HG03571 (cell line): Measurements from ENCODE around the gene FAR2.

ENCODE experiments used
- ATAC-seq: cut with Tn5 transposase; IDR thresholded peaks from one replicate; pipeline ENCODE4 v1.9.1; 2021; ENCODE audit not compliant: unreplicated experiment

The FAR2 gene

DNA sequence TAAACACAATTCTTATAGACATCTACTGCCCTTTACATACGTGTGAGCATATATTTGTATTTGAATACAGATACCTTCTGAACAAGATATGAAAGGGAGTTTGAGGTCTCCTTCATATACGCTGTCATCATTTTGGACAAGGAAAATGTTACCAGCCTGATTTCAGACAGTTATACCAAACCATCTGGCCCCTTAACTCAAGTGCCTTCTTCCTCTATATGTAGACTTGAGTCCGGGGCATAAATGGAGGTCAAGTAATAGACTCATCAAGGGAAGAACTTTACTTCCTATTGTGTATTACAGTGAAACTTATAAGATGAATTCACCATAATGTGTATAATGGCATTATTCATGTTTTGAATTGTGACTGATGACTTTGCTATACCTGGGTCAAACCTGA, 52.2 kb downstream of the FAR2 start:
- ATAC-seq: no peak

DNA sequence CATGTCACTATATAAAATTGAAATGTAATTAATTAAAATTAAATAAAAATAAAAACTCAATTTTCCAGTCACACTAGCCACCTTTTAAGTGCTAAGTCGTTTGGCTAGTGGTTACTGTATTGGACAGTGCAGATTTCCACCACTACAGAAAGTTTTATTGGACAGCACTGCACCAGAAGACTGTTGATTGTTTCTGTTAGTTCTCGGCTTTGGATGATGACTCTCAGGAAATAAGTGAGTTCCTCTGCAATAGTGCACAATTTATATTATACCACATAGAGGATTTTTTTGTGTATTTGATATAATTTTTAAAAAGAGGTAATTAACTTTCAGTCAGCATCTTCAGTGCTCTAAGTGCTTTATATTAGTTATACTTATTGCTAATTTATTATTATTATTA, 52.7 kb downstream of the FAR2 start:
- no peak for ATAC-seq

DNA sequence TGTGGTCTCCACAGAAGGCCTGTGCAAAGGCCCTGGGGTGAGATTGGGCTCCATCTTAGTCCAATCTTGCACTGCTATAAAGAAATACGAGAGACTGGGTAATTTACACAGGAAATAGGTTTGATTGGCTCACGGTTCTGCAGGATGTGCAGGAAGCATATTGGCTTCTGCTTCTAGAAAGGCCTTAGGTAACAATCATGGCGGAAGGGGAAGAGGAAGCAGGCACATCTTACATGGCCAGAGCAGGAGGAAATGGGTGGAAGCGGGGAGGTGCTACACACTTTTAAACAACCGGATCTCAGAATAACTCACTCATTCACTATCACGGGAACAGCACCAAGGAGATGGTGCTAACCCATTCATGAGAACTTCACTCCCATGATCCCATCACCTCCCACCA, 55.4 kb downstream of the FAR2 start:
- ATAC-seq: no peak

DNA sequence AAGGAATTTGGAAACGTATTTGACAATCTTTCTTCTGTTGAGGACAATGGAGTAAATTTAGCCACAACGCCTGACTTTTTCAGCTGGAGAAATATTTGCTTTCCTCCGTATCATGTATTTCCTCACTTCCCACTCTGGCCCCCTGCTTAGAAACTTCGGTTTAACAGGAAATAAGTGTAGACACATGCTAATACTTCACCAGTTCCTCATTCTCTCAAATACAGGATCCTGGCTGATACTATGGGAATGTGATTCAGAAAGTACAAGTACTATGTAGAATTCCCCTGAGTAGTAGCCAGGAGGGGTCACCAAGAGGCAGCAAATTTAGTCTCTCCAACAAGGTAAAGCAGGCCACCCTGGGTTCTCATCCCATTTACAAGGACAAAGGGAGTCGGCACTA, 58.0 kb downstream of the FAR2 start:
- no peak for ATAC-seq

DNA sequence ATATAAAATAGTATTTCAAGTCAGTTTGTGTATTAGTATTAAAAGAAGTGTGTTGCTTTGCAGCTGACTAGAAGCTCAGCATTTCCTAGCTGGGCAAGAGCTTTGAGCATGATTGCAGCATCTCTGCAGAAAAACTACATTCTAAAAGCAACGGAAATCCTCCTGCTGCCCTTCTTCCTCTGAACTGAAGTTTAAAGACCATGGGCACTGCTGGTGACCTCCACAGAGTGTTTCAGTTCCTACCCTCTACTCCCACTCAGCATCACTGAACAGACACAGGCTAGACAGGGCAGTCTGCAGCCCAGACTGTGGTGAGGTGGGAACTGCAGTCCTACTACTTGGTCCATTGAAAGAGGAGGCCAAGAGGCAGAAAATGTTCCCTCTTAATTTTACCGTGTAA, 59.0 kb downstream of the FAR2 start:
- no peak for ATAC-seq

DNA sequence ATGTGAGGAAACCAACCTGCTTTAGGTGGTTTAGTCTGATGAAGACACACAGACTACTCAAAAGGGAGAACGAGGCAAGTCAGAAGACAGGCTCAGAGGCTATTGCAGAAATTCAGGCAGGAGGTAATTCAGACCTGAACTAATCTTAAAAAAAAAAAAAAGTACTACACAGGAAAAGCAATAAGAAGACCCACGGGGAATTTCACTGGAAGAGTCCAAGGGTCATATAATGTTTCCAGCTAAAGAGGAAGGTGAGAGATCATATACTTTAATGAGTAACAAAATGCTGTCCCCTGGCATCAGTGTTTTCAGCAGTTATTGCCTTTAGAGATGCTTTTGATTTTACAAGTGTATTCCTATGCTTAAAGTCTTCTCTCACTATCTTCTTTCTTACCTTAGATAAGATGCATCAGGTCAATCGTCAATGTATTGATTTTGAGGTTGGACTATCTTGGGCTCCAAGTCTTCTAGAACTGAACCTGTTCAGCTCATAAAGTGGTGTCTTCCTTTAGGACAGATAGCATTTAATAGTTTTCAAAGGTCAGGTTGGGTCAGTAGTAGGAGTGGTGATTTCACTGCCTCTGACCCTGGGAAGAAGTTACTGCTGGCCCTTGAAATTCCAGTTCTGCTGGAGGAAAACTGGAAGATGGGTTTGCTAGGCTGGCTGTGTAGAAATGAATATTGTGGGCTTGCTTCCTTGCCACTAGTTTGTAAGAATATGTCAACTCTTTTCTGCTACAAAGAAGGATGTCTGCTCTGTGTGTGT, 60.0 kb downstream of the FAR2 start:
- ATAC-seq: no peak

DNA sequence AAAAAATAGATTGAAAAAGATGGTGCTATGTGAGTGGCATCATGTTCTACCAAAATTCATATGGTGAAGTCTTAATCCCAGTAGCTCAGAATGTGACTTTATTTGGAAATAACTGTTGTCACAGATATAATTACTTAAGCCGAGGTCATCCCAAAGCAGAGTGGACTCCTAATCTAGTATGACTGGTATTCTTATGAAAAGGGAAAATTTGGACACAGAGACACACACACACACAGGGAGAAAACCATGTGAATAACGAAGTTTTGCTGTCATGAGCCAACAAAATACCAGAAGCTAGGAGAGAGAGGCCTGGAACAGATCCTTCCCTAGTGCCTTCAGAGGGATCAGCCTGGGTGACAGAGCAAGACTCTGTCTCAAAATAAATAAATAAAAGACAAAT, 62.6 kb downstream of the FAR2 start:
- ATAC-seq: no peak

DNA sequence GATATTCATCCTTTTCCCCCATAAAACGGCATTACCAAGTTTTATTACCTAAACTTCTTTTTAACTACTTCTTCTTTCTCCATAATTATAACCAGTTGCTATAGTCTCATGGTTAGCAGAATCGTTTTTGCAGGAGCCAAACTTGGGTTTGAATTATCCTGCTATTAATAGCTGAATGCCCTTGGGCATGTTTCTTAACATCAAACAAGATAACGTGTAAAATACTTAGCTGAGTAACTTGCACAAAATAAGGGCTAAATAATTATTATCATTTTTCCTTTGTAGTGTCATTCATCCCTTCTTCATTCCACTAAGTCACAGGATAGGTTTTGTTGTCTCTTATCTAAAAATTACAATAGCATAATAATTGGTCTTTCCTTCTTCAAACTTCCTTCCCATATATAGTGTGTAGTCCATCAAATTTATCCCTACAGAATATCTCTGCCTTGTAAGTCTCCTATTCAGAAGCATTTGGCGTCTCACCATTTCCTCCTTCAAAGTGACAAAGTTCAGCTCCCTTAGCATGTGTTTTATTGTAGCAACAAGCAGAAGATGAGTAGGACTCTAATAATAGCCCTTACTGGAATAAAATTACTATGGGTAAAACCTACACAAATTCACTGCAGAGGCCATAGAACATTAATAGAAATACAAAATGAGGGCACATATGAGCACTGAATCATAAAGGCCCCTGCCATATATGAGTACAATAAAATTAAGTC, 63.8 kb downstream of the FAR2 start:
- no peak for ATAC-seq

DNA sequence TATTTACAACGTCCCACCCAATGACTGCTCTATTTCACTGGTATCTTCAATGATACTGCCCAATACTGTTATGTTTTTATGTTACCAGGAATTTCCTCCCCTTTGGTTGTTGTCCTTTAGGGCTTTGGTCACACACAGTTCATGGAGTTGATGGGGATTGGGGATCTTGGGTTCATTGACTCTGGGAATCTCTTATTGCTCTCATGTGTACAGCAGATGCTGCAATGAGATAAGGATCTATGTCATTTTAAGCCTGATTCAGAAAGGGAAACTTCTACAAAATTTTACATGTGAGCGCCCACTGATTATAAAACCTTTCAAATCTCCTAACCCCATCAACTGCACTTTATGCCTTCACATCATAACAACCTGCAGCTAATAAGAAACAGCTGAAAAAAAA, 67.2 kb downstream of the FAR2 start:
- ATAC-seq: no peak

DNA sequence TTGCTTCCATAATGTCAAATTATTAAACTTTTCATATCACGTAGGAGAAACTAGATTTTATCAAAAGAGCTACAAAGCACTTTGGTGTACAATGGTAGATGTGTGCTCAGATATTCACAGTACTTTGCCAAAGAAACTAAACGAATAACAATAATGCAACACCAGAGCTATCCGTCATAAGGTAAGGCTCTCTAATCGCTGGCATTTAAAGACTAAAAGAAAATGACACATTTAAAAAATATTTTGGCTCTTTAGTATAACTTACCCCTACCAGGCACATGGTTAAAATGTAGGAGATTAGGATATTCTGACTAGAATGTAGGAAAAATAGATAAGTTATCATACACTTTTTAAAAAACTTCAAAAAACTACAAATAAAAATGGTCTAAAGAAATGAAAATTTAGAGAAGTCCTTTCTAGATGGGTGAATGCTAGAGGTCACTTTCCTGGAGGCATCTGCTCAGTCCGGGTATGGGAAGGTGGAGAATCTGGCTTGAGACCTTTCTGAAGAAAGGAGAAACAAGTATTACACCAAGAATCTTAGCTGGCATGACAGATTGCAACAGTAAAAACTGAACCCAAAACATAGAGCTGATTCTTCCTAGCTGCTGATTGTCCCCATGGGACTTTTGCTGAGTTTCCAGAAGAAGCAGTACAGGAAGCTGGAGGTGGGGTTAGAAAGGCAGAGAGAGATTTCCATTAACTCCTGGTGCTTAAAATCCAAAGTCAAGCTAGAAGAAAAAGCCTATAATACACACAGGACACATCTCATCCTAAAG, 67.9 kb downstream of the FAR2 start:
- ATAC-seq: no peak

DNA sequence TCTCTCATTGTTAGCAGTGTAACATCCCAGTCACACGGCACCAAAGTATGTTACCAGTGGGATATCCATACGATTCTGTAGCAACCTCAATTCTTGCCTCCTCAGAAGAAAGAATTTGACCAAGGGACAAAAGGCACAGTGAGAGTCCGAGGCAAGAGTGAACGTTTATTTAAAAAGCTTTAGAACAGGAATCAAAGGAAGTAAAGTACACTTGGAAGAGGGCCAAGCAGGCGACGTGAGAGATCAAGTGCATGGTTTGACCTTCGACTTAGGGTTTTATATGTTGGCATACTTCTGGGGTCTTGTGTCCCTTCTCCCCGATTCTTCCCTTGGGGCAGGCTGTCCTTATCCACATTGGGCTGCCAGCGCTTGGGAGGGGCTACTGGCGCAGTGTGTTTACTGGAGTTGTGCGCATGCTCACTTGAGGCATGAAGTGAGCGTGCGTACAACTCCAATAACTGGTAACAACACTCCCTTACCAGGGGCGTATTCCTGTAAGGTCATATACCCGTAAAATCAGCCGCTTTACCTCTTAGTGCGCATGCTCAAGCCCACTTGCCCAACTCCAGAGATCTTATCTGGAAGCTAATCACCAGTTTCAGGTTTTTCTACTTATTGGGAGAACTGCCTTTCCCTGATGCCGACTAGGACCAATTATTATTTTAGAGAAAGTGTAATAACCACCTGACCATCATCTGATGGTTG, 71.7 kb downstream of the FAR2 start:
- ATAC-seq: no peak

DNA sequence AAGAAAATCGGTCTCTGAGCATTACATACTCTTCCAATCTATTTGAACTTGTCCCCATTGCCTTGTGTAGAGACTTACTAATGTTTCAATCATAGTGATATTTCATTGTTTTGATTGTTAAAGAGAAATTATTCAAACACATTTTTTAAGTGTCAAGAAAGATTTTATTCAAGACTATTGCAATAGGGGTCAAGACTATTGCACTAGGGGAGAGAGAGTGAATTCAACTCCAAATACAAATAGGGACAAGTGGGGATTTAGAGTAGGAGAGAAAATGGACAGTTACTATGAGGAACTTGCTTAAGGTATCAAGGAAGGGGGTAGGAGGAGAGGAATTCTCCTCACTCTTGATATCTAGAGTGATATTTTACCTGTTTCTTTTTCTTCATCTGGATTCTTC, 73.1 kb downstream of the FAR2 start:
- ATAC-seq: no peak

DNA sequence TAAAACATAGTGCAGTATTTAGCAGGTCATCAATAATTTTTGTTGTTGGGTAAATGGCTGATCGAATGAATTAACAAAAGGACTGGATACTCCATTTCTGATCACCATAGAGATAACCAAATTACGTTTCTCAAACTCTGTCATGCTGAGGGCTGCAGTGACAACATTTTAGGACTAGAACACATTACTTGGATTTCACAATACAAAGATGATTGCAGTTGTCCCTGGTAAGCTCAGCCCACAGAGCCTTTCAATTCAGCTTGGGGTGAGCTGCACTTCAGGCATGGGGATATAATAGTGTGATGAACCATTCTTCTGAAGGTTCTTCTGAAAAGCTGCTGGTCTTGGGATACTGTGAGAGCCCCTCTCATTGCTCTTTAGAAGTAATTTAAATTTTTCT, 74.3 kb downstream of the FAR2 start:
- no peak for ATAC-seq

DNA sequence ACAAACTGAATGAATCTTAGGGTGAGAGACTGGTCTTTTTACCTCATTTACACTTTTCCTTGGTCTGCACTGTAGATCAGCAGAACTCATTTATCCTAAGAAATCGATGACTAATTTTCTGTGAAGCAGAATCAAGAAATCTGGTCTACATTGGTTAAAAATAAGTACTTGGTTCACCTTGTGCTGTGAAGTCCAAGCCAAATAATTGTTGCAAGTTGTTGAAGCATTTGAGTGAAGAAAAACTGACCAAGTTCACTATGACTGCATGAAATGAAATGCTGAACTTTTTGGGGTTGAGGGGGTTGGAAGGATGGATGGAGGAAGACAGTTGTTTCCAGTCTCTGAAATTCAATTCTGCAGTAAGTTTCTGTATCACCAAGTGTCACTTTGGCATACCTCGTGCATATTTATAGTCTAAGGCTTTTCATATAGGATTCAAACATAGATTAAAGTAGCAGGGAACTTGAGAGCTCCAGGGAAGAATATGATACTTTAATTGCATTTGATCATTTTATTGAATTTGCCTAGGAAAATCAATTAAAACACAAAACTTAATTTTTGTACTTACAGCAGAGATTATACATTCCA, 75.0 kb downstream of the FAR2 start:
- ATAC-seq: no peak

DNA sequence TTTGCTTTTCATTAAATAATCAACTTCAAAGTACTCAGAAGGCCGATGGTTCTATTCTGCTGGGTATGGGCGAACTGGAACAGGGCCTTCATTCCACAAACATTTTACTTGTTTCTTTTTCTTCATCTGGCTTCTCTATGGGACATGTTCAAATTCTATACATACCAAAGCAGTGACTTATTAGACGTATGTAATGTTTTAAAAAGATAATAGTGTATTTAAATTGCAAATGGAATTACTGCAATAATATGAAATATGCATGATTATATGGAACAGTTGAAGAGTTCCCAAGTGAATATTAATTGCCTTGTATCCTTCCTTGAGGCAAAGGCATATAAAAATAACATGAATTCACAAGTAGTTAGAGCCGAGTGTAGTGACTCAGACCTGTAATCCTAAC, 75.5 kb downstream of the FAR2 start:
- ATAC-seq: no peak

DNA sequence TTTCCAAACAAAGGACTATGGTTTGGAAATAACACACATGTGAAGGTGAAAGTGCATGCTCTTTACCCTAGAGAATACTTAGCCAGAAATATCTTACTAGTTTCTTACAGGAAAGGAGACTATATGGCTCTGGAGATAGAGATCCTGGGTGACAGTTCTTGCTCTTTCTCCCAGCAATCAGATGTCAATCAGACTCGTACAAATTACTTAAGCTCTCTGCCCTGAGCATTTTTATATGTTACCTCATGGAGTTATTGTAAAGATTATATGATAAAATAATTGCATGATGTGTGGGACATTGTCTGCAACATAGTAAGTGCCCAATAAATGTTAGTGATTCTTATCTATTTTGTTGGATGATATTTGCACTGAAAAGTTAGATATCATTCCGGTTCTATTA, 76.8 kb downstream of the FAR2 start:
- ATAC-seq: no peak

DNA sequence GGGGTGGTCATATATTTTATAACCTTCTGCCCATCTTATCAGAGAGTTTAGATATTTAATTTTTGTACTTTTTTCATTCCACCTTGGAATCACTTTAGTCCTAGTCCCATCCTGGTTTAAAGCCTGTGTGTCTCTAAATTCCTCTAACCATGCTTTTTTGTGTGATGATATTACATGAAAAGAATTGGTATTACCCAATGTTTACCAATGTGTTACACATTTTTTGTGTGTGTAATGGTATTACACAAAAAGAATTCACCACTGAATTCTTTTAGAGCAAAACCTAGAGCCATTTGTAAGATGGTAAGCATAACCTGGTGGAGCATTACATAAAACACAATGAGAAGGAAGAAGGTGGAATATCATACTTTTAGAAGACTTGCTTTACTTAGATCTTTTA, 77.5 kb downstream of the FAR2 start:
- ATAC-seq: no peak

DNA sequence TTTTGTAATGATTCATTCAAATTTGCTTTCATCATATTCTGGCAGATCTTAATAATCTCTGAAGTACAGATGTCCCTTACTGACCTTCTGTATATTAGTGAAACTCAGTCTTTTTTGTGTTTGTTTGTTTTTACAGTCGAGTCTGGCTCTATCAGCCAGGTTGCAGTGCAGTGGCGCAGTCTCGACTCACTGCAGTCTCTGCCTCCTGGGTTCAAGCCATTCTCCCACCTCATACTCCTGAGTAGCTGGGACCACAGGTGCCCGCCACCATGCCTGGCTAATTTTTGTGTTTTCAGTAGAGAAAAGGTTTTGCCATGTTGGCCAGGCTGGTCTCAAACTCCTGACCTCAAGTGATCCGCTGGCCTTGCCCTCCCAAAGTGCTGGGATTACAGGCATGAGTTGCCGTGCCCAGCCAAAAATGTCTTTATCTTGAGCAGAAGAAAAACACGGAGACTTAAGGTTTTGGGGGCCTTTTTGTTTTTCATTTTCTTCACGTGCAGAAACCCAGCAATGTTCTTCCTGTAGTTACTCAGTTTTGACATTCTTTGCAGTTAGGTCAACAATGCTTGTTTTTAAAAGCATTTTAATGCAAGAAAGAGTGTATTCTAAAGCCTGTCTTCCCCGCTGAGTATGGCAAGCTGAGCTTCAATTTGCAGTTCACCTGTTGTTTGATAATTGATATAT, 79.5 kb downstream of the FAR2 start:
- no peak for ATAC-seq

DNA sequence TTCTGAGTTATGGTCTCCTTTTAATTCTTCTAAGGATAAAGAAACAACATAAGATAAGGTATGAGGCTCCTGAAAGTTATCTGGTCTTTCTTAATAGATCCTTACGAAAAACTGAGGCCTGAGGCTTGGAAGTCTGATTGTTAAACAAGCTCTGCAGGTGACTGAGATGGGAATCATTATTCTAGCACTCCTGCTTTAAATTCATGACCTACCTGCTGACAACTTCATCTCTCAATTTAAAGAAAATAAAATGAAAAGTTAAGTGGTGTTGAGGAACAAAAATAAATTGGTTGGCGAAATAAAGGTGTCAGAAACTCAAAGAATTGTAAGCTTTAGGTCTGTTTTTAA, 80.1 kb downstream of the FAR2 start:
- ATAC-seq: no peak

DNA sequence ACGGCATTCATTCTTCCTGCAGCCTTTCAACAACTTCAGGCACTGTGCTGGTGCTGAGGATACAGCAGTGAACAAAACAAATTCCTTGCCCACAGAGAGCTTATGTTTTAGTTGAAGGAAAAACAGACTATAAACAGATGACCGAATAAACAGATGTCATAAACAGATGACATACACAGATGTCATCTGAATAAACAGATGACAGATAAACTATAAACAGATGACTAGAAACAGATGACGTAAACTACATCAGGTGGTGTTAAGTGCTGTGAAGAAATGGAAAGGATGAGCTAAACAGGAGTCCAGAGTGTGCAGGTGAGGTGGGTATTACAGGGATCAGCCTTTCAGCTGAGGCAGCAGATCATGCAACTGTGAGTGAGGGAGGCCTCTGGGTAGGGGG, 80.9 kb downstream of the FAR2 start:
- no peak for ATAC-seq
